Loucy (cell line): Measurements from ENCODE around the gene SLC10A7.

ENCODE experiments used
- H2AFZ ChIP-seq: fragments of 200-600 bp; sonication (generic); 2 replicates; pipeline ENCODE4 v1.6.0; 2016; ENCODE audit warnings: antibody characterized with exemption, mild to moderate bottlenecking, low read length, moderate library complexity
- H3F3A ChIP-seq: fragments of 200-600 bp; 2 replicates; pipeline ENCODE4 v1.6.0; 2016; ENCODE audit warnings: antibody characterized with exemption, low read depth, mild to moderate bottlenecking
- H3K27me3 ChIP-seq: fragments of 200-600 bp; sonication (generic); 2 replicates; pipeline ENCODE4 v1.6.1; 2014; ENCODE audit warnings: low read length, mild to moderate bottlenecking; ENCODE audit not compliant: insufficient read depth, poor library complexity, severe bottlenecking
- H3K36me3 ChIP-seq: fragments of 200-600 bp; sonication (generic); 2 replicates; pipeline ENCODE4 v1.6.1; 2016; ENCODE audit warnings: low read length; ENCODE audit not compliant: insufficient read depth
- H3K4me1 ChIP-seq: fragments of 200-600 bp; sonication (generic); 2 replicates; pipeline ENCODE4 v1.5.1; 2014; ENCODE audit warnings: low read length, mild to moderate bottlenecking; ENCODE audit not compliant: insufficient read depth, poor library complexity, severe bottlenecking
- H3K4me2 ChIP-seq: fragments of 200-600 bp; sonication (generic); 2 replicates; pipeline ENCODE4 v1.6.0; 2014; ENCODE audit warnings: antibody characterized with exemption, low read length, low read depth, mild to moderate bottlenecking; ENCODE audit not compliant: poor library complexity, severe bottlenecking
- H3K4me3 ChIP-seq: fragments of 200-600 bp; sonication (generic); 2 replicates; pipeline ENCODE4 v1.5.1; 2014; ENCODE audit warnings: low read length, mild to moderate bottlenecking, mixed read lengths; ENCODE audit not compliant: poor library complexity, severe bottlenecking
- H3K79me2 ChIP-seq: fragments of 200-600 bp; sonication (generic); 2 replicates; pipeline ENCODE4 v1.6.1; 2014; ENCODE audit warnings: low read length; ENCODE audit not compliant: insufficient read depth
- H3K9ac ChIP-seq: fragments of 200-600 bp; sonication (generic); 2 replicates; pipeline ENCODE4 v1.6.0; 2014; ENCODE audit warnings: mild to moderate bottlenecking, low read depth, low read length, moderate library complexity; ENCODE audit not compliant: poor library complexity, severe bottlenecking
- H3K9me2 ChIP-seq: fragments of 200-600 bp; sonication (generic); replicated peaks from 2 replicates; pipeline ENCODE4 v1.6.1; 2016; ENCODE audit warnings: low read depth, low read length, mixed read lengths
- H3K9me3 ChIP-seq: fragments of 200-600 bp; sonication (generic); 2 replicates; pipeline ENCODE4 v1.6.1; 2014; ENCODE audit warnings: mild to moderate bottlenecking, antibody characterized with exemption, low read length, low read depth; ENCODE audit not compliant: insufficient read depth
- H4K20me1 ChIP-seq: fragments of 200-600 bp; sonication (generic); 2 replicates; pipeline ENCODE4 v1.6.0; 2014; ENCODE audit warnings: antibody characterized with exemption, low read length, mild to moderate bottlenecking; ENCODE audit not compliant: insufficient read depth, poor library complexity, severe bottlenecking
- EZH2phosphoT487 ChIP-seq: fragments of 200-600 bp; IDR thresholded peaks from 2 replicates; pipeline ENCODE4 v1.6.1; 2018; ENCODE audit warnings: antibody characterized with exemption, mild to moderate bottlenecking, moderate library complexity, borderline replicate concordance
- TF ChIP-seq, protein P1 (sequence below): fragments of 200-600 bp; sonication (generic); conservative IDR thresholded peaks from 2 replicates; pipeline ENCODE4 v1.5.1; 2014; ENCODE audit warnings: mild to moderate bottlenecking, antibody characterized with exemption, low read length

Gene SLC10A7

DNA sequence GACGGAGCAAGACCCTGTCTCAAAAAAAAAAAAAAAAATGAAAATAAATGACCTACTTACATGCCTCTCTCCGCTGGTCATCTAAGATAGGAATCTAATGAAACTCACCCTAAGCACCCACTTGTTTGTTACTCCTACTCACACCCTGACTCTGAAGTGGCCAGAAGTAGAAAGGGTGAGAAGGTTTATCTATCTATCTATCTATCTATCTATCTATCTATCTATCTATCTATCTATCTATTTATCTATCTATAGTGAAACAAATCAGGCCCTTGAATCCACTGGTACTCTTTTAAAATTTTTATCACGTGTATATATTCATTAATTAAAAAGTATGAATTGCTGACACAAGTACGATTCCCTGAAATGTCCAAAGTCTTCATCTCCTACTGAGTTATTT, 75.2 kb downstream of the SLC10A7 start:
- H3K27me3 ChIP-seq, result no peaks in the 10 kb centered on the region
- no peaks in the 10 kb centered on the region for H3K9me3 ChIP-seq
- no peaks in the 10 kb centered on the region for H3F3A ChIP-seq
- H2AFZ ChIP-seq, result no peak overlapping the region
- no peak overlapping the region for H3K4me3 ChIP-seq
- no peak overlapping the region for H3K9ac ChIP-seq
- no peaks in the 10 kb centered on the region for H3K4me1 ChIP-seq
- no peaks in the 10 kb centered on the region for H3K9me2 ChIP-seq
- H3K36me3 ChIP-seq, result no peaks in the 10 kb centered on the region; the same call in 1 of the 2 replicates
- no peaks in the 10 kb centered on the region for H4K20me1 ChIP-seq
- H3K79me2 ChIP-seq, result no peaks in the 10 kb centered on the region
- TF ChIP-seq, protein P1, sequence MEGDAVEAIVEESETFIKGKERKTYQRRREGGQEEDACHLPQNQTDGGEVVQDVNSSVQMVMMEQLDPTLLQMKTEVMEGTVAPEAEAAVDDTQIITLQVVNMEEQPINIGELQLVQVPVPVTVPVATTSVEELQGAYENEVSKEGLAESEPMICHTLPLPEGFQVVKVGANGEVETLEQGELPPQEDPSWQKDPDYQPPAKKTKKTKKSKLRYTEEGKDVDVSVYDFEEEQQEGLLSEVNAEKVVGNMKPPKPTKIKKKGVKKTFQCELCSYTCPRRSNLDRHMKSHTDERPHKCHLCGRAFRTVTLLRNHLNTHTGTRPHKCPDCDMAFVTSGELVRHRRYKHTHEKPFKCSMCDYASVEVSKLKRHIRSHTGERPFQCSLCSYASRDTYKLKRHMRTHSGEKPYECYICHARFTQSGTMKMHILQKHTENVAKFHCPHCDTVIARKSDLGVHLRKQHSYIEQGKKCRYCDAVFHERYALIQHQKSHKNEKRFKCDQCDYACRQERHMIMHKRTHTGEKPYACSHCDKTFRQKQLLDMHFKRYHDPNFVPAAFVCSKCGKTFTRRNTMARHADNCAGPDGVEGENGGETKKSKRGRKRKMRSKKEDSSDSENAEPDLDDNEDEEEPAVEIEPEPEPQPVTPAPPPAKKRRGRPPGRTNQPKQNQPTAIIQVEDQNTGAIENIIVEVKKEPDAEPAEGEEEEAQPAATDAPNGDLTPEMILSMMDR, result no peak
- TF ChIP-seq EZH2phosphoT487, result no peak
- H3K4me2 ChIP-seq, result no peak overlapping the region

DNA sequence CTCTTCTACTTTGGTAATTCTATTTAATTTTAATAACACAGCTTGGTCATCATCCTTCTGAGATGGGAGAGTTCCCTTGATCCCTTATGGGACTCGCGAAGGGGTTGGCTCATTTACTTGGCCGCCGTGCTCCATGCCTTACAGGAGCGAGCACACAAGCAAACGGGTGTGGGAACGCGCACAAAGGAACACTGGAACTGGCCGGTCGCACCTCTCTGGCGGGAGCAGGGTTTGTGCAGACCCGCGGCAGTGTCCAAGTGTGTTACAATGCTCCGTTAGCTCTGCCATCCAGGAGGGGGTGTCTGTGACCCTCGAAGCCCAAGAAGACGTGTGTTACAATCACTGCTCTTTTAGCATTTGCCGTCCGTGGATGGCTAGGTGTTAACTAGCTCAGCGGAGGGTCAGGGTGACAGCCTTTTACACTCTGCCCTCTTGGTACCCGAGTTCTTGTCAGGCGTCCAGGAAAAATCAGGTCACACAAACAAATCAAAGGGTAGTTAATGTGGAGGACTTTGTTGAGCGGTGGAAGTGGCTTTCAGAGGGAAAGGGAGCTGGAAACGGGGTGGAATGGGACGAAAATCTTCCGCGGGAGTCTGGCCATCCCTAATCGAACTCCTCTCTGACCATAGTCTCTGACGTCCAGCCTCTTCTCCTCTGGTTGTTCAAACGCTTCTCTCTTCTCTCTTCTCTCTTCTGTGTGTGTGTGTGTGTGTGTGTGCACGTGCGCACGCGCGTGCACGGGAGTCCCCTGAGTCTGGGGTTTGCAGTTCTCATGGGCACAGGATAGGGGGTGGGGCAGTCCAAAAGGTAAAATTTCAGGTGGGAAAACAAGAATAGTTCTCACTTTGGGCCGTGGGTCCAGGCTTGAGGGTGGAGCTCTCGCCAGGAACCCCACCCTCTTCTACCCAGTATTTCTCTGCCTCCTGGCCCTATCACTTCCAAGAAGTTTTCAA, 76.3 kb downstream of the SLC10A7 start:
- H3F3A ChIP-seq, result no peaks in the 10 kb centered on the region
- no peaks in the 10 kb centered on the region; the same call in 1 of the 2 replicates for H3K36me3 ChIP-seq
- no peaks in the 10 kb centered on the region for H3K9me2 ChIP-seq
- H3K9me3 ChIP-seq, result no peaks in the 10 kb centered on the region
- TF ChIP-seq, protein P1, result no peak
- TF ChIP-seq EZH2phosphoT487, result no peak
- H3K27me3 ChIP-seq, result no peaks in the 10 kb centered on the region
- no peak overlapping the region for H3K9ac ChIP-seq
- H2AFZ ChIP-seq, result no peak overlapping the region
- no peaks in the 10 kb centered on the region for H3K4me1 ChIP-seq
- H3K4me3 ChIP-seq, result no peak overlapping the region
- no peak overlapping the region for H3K4me2 ChIP-seq
- H3K79me2 ChIP-seq, result no peaks in the 10 kb centered on the region
- no peaks in the 10 kb centered on the region for H4K20me1 ChIP-seq

DNA sequence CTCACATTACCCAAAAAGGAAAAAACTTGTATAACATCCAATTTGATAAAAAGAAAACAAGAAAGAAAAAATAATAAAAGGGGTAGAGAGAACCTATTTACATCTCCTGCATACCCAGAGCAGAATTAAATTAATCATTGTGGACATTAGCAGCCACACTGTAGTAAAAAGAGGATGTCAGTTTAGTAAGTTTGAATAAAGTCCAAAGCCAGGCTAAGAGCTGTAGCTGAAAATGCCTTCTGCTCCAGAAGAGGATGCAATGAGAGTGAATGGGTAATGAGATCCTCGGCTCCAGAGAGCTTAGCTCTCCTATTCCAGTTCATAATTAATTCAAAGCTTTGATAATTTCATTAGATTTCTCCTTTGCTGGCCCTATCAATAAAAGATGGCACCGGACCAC, 78.2 kb downstream of the SLC10A7 start:
- H3K4me2 ChIP-seq, result no peak overlapping the region

More for the DNA sequence above, 78.2 kb downstream of the SLC10A7 start:
- H3K9me3 ChIP-seq, result no peaks in the 10 kb centered on the region
- no peaks in the 10 kb centered on the region for H3K4me1 ChIP-seq
- H3K36me3 ChIP-seq, result no peaks in the 10 kb centered on the region; the same call in 1 of the 2 replicates
- H3K9me2 ChIP-seq, result no peaks in the 10 kb centered on the region
- H3K79me2 ChIP-seq, result no peaks in the 10 kb centered on the region
- H3F3A ChIP-seq, result no peaks in the 10 kb centered on the region
- TF ChIP-seq, protein P1, result no peak
- TF ChIP-seq EZH2phosphoT487, result no peak
- H3K27me3 ChIP-seq, result no peaks in the 10 kb centered on the region
- no peak overlapping the region for H3K9ac ChIP-seq
- no peak overlapping the region for H3K4me3 ChIP-seq
- H4K20me1 ChIP-seq, result no peaks in the 10 kb centered on the region
- H2AFZ ChIP-seq, result no peak overlapping the region
